Astrocyte (in vitro differentiated cells and primary cell): ENCODE data around the gene SLC19A1. TPM values are rescaled to one million over a fixed set of nuclear protein-coding genes. Genes with fewer than 3 reads are reported as not detected.
"Not testable (repeated sequence)": the region's sequence is repeated elsewhere in the genome, so short reads cannot be mapped to it uniquely, and the experiment has no call there.

ENCODE experiments used
- DNase-seq: peaks from one replicate; pipeline ENCODE4 v3.0.0-alpha.2; 2010; ENCODE audit warnings: low read depth
- FAIRE-seq: peaks from 2 replicates; lab custom pipeline; 2011; peaks lifted over from hg19 to GRCh38; lab: Jason Lieb, UNC
- H2AFZ ChIP-seq: 2 replicates; pipeline ENCODE4 v1.6.0; 2012; ENCODE audit warnings: low read depth, low read length, inconsistent platforms
- H3K27ac ChIP-seq: 2 replicates; pipeline ENCODE4 v1.5.1; 2011; ENCODE audit warnings: low read depth, low read length, inconsistent platforms
- H3K27me3 ChIP-seq: 2 replicates; pipeline ENCODE4 v1.6.0; 2011; ENCODE audit warnings: low read length, inconsistent platforms; ENCODE audit not compliant: insufficient read depth
- H3K36me3 ChIP-seq: 2 replicates; pipeline ENCODE4 v1.5.1; 2011; ENCODE audit warnings: low read length, inconsistent platforms; ENCODE audit not compliant: insufficient read depth
- H3K4me1 ChIP-seq: 2 replicates; pipeline ENCODE4 v1.5.1; 2011; ENCODE audit warnings: low read length, inconsistent platforms; ENCODE audit not compliant: insufficient read depth
- H3K4me2 ChIP-seq: 2 replicates; pipeline ENCODE4 v1.6.0; 2012; ENCODE audit warnings: low read length, inconsistent platforms
- H3K4me3 ChIP-seq: 2 replicates; pipeline ENCODE4 v1.5.1; 2011; ENCODE audit warnings: low read depth, mild to moderate bottlenecking, low read length, inconsistent platforms; ENCODE audit not compliant: insufficient read depth
- H3K79me2 ChIP-seq: 2 replicates; pipeline ENCODE4 v1.6.0; 2012; ENCODE audit warnings: mild to moderate bottlenecking, low read length, inconsistent platforms; ENCODE audit not compliant: insufficient read depth
- H3K9ac ChIP-seq: 2 replicates; pipeline ENCODE4 v1.6.0; 2012; ENCODE audit warnings: mild to moderate bottlenecking, low read length, inconsistent platforms
- H3K9me3 ChIP-seq: 2 replicates; pipeline ENCODE4 v1.5.1; 2012; ENCODE audit warnings: low read depth, mild to moderate bottlenecking, low read length, inconsistent platforms; ENCODE audit not compliant: insufficient read depth
- H4K20me1 ChIP-seq: 2 replicates; pipeline ENCODE4 v1.6.0; 2012; ENCODE audit warnings: low read length, inconsistent platforms; ENCODE audit not compliant: insufficient read depth
- H3K27ac Mint-ChIP-seq: one replicate; pipeline ENCODE4 v1.8.0; 2021; ENCODE audit warnings: mild to moderate bottlenecking, mixed read lengths; ENCODE audit not compliant: unreplicated experiment
- H3K27me3 Mint-ChIP-seq: one replicate; pipeline ENCODE4 v1.8.0; 2021; ENCODE audit warnings: low read depth, mixed read lengths; ENCODE audit not compliant: unreplicated experiment
- H3K36me3 Mint-ChIP-seq: one replicate; pipeline ENCODE4 v1.8.0; 2021; ENCODE audit warnings: low read depth, mixed read lengths; ENCODE audit not compliant: unreplicated experiment
- H3K4me1 Mint-ChIP-seq: one replicate; pipeline ENCODE4 v1.8.0; 2021; ENCODE audit warnings: low read depth, mixed read lengths; ENCODE audit not compliant: unreplicated experiment
- H3K4me3 Mint-ChIP-seq: one replicate; pipeline ENCODE4 v1.8.0; 2021; ENCODE audit warnings: mild to moderate bottlenecking, moderate library complexity, mixed read lengths; ENCODE audit not compliant: unreplicated experiment
- H3K9me3 Mint-ChIP-seq: one replicate; pipeline ENCODE4 v1.8.0; 2021; ENCODE audit warnings: mild to moderate bottlenecking, mixed read lengths; ENCODE audit not compliant: unreplicated experiment
- EZH2 ChIP-seq: IDR thresholded peaks from 2 replicates; pipeline ENCODE4 v1.6.1; 2012; ENCODE audit warnings: mild to moderate bottlenecking, low read length, inconsistent platforms; ENCODE audit not compliant: insufficient read depth
- total RNA-seq: library from RNA; stranded (reverse); gene quantifications from 2 replicates; pipeline ENCODE4 v1.2.1, GENCODE V29; 2021
- TF ChIP-seq, protein P1 (sequence below): IDR thresholded peaks from 2 replicates; pipeline ENCODE4 v1.5.1; 2011; ENCODE audit warnings: low read depth, mild to moderate bottlenecking, inconsistent platforms, low read length, moderate library complexity; ENCODE audit not compliant: insufficient read depth

The SLC19A1 gene
- total RNA-seq, 1 donor from 2014 or later, result 11.7 TPM

DNA sequence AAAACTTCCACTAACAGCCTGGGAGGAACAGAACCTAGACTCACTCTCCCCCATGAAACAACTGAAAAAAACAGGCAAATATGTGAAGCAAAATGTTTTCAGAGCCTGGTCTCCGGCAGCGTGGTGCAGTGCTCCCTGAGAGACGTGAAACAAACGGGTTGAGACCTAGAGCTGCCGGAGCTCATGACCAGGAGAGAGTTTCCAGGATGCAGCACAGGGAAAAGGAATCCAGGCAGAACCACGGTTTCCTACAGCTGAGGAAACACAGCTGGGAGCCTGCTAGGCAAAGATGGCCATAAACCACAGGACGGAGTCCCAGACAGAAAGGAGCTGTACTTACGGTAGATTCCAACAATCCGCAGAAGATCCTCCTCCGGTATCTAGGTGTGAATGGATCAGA lies 20.2 kb upstream of the SLC19A1 start:
- Histone ChIP-seq H3K27ac (no peak overlapping the region), H3K4me2 (peak overlapping the region; percentile 25), H3K79me2 (no peaks in the 10 kb centered on the region), H3K9me3 (no peaks in the 10 kb centered on the region), H2AFZ (no peak overlapping the region), H3K4me1 (no peaks in the 10 kb centered on the region), H3K9ac (peak overlapping the region; percentile 2), H3K36me3 (no peaks in the 10 kb centered on the region), H3K27me3 (peaks cover 16% of the 10 kb centered on the region), H4K20me1 (no peaks in the 10 kb centered on the region), H3K4me3 (no peak overlapping the region)
- no peak overlapping the region for H3K27ac Mint-ChIP-seq
- TF ChIP-seq EZH2, result no peak
- TF ChIP-seq, protein P1, sequence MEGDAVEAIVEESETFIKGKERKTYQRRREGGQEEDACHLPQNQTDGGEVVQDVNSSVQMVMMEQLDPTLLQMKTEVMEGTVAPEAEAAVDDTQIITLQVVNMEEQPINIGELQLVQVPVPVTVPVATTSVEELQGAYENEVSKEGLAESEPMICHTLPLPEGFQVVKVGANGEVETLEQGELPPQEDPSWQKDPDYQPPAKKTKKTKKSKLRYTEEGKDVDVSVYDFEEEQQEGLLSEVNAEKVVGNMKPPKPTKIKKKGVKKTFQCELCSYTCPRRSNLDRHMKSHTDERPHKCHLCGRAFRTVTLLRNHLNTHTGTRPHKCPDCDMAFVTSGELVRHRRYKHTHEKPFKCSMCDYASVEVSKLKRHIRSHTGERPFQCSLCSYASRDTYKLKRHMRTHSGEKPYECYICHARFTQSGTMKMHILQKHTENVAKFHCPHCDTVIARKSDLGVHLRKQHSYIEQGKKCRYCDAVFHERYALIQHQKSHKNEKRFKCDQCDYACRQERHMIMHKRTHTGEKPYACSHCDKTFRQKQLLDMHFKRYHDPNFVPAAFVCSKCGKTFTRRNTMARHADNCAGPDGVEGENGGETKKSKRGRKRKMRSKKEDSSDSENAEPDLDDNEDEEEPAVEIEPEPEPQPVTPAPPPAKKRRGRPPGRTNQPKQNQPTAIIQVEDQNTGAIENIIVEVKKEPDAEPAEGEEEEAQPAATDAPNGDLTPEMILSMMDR, result no peak
- DNase-seq (no peak), FAIRE-seq (no peak)
- no peaks in the 10 kb centered on the region for H3K36me3 Mint-ChIP-seq
- peaks cover 20% of the 10 kb centered on the region for H3K27me3 Mint-ChIP-seq
- H3K4me1 Mint-ChIP-seq, result peaks cover 9% of the 10 kb centered on the region
- H3K4me3 Mint-ChIP-seq, result no peak overlapping the region
- peaks cover 3% of the 10 kb centered on the region for H3K9me3 Mint-ChIP-seq

DNA sequence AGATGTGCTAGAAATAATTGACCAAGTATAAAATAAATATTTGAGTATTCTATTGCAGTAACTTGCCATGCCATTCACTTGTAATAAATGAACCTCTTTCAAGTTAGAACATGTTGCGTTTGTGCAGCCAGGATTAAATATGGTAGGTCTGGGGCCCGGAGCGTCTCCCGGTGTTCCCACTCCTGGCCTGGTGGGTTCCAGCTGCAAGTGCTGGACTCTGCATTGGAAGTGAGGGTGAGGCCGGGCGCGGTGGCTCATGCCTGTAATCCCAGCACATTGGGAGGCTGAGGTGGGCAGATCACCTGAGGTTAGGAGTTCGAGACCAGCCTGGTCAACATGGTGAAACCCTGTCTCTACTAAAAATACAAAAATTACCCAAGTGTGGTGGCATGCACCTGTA lies 19.0 kb upstream of the SLC19A1 start:
- peaks cover 12% of the 10 kb centered on the region for H3K27me3 Mint-ChIP-seq
- H2AFZ ChIP-seq, H3K4me2 ChIP-seq, H3K36me3 Mint-ChIP-seq, H3K27ac Mint-ChIP-seq, FAIRE-seq, H3K4me1 ChIP-seq, H3K36me3 ChIP-seq, DNase-seq, H3K4me3 Mint-ChIP-seq, H3K4me1 Mint-ChIP-seq, H3K9ac ChIP-seq, H3K9me3 ChIP-seq, H3K9me3 Mint-ChIP-seq, H3K27ac ChIP-seq, H3K79me2 ChIP-seq, H3K4me3 ChIP-seq, H4K20me1 ChIP-seq: not testable (repeated sequence)
- peaks cover 11% of the 10 kb centered on the region for H3K27me3 ChIP-seq

DNA sequence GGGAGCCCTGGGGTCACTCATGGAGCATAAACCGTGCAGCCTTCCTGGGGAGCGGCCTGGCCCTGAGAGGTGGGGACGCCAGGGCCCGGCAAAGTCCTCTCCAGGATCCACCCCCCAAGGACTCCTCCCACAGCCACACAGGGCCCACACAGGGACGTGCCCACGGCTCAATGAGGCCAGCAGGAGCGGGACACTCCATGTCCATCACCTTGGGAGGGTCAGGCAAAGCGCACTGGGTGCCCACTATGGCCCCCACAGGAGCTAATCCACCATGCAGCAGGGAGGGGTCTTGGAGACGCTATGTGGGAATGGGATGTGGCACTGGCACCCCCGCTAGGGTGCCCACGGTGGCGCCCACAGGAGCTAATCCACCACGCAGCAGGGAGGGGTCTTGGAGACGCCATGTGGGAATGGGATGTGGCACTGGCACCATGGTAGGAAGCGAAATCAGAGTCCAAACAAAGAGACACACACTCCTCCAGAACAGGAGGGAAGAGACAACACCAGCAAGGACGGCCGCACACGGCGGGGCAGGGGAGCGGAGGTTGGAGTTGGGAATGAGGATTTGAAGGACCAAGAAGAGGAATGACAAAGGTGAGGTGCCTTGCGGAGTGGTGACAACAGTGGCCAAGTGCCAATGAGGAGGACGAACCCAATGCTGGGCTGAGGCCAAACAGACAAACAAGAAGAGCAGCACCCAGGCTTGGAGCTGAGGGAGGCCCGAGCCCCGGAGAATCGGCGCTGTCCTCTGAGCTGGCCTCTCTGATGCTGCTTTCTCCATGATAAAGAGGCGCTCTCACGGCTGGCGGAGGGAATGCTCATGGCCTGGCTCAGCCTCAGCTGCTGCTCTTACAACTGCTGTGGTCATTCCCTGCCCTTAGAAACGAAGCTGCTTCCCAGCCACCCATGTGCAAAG lies 18.1 kb upstream of the SLC19A1 start:
- H3K27ac ChIP-seq, result no peak overlapping the region
- H3K36me3 ChIP-seq, result no peaks in the 10 kb centered on the region
- no peaks in the 10 kb centered on the region for H3K79me2 ChIP-seq
- H4K20me1 ChIP-seq, result no peaks in the 10 kb centered on the region
- H3K4me1 Mint-ChIP-seq, result peaks cover 9% of the 10 kb centered on the region
- no peaks in the 10 kb centered on the region for H3K36me3 Mint-ChIP-seq
- H3K4me1 ChIP-seq, result peaks cover 7% of the 10 kb centered on the region
- no peak for DNase-seq
- peaks cover 10% of the 10 kb centered on the region for H3K27me3 Mint-ChIP-seq
- no peaks in the 10 kb centered on the region for H3K9me3 ChIP-seq
- H3K9me3 Mint-ChIP-seq, result peaks cover 3% of the 10 kb centered on the region
- H3K4me3 Mint-ChIP-seq, result no peak overlapping the region
- H3K4me2 ChIP-seq, result no peak overlapping the region
- TF ChIP-seq, protein P1, result no peak
- no peak for TF ChIP-seq EZH2
- no peak overlapping the region for H2AFZ ChIP-seq
- FAIRE-seq, result no peak
- peaks cover 11% of the 10 kb centered on the region for H3K27me3 ChIP-seq
- H3K9ac ChIP-seq, result no peak overlapping the region
- H3K27ac Mint-ChIP-seq, result no peak overlapping the region
- no peak overlapping the region for H3K4me3 ChIP-seq
